ENCODE results near the gene SIRPB2. TPM values are rescaled to one million over a fixed set of nuclear protein-coding genes. Genes with fewer than 3 reads are reported as not detected.

The SIRPB2 gene
- total and polyA plus RNA-seq, 4 experiments from 2014 or later = not detected

DNA sequence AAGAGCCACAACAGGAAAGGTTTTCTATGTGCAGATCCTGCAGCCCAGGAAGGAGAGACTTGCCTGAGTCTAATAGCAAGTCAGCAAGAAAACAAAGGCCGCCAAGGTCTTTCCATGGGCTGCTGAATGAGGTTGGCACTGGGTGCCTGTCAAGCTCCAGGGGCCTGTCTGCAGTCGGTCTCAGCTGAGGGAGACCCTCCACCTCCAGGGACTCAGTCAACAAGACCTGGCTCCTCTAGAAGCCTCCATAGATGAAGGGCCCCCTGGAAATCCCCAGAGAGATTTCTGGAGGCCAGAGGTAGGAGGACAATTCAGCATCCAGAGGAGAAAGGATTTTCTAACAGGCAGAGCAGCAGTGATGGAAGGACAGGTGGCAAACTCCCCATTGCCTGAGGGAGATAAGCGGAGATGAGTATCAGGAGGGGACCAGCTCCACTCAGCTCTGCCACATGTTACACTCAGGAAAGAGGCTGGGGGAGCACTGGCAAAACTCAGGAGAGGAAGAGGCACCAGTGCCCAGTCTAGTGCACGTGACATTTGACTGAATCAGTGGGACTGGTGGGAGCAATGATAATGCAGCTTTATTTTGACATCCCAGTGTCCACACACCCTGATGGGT lies 64.9 kb downstream of the SIRPB2 start:
- H3K4me1 ChIP-seq (ENCODE audit: insufficient read depth, low read length) = no peaks in the 10 kb centered on the region
- H3K27me3 Mint-ChIP-seq = peaks cover 0 to 6% of the 10 kb centered on the region in 2 donors
- H3K4me1 Mint-ChIP-seq = peaks cover 6 to 9% (median 6%) of the 10 kb centered on the region in 4 donors
- intact Hi-C loops (cut with micrococcal nuclease) = no loop called here
- H3K4me3 Mint-ChIP-seq = no peak overlapping the region
- no peaks in the 10 kb centered on the region for H3K27me3 ChIP-seq (ENCODE audit: insufficient read depth, low read length)
- no peaks in the 10 kb centered on the region for H3K36me3 ChIP-seq (ENCODE audit: insufficient read depth, low read length)
- POLR2A ChIA-PET (ENCODE audit: partially characterized antibody) = no interaction called here
- no peaks in the 10 kb centered on the region for H3K9me3 ChIP-seq (ENCODE audit: control insufficient read depth in 1 of 2, low read length in 2 of 2)
- no peak overlapping the region for H3K4me3 ChIP-seq (ENCODE audit: low read length in 2 of 2)
- H3K27ac ChIP-seq (ENCODE audit: low read depth, low read length) = no peak overlapping the region
- no peak for DNase-seq
- H3K9me3 Mint-ChIP-seq = peaks cover 0 to 11% (median 4%) of the 10 kb centered on the region in 8 donors
- CTCF ChIA-PET (ENCODE audit: partially characterized antibody) = interaction anchor here (3.1 kb wide), 1 partner anchor 12 kb away, joined by 13 read pairs; no protein-coding TSS in a partner anchor
- H3K36me3 Mint-ChIP-seq = peaks cover 0 to 2% of the 10 kb centered on the region in 2 donors
- peak overlapping the region in 1 of 7 donors; percentile 18 for H3K27ac Mint-ChIP-seq

Other genes starting within 250 kb of the SIRPB2 start
- 10 to 100 TPM; 14.3 to 15.9 TPM for gene SNPH, start 225.1 kb downstream of the SIRPB2 start, total RNA-seq
- gene SNPH, start 225.1 kb downstream of the SIRPB2 start, polyA plus RNA-seq = 1 to 10 TPM; 2.5 to 6.6 TPM
- under 1 TPM; 0.61 to 0.94 TPM for gene SDCBP2, start 162.3 kb downstream of the SIRPB2 start, total RNA-seq
- gene SDCBP2, start 162.3 kb downstream of the SIRPB2 start, polyA plus RNA-seq = 1 to 10 TPM; 1.5 to 2.2 TPM
- gene FKBP1A, start 98.4 kb downstream of the SIRPB2 start, total RNA-seq = 10 to 100 TPM; 77.8 to 86.4 TPM
- 10 to 100 TPM; 47.0 to 62.2 TPM for gene FKBP1A, start 98.4 kb downstream of the SIRPB2 start, polyA plus RNA-seq
- 10 to 100 TPM; 57.5 to 65.8 TPM for gene NSFL1C, start 24.6 kb downstream of the SIRPB2 start, total RNA-seq
- 100 to 1,000 TPM in 1 of 2 donors, 10 to 100 TPM in 1; 77.3 to 105 TPM for gene NSFL1C, start 24.6 kb downstream of the SIRPB2 start, polyA plus RNA-seq
- gene SIRPD, start 66.3 kb upstream of the SIRPB2 start, total RNA-seq = under 1 TPM in 1 of 2 experiments, not detected in 1; 0.17 TPM
- gene SIRPD, start 66.3 kb upstream of the SIRPB2 start, polyA plus RNA-seq = under 1 TPM in 1 of 2 donors, not detected in 1; 0.11 TPM
- 1 to 10 TPM; 4.7 to 7.2 TPM for gene SIRPB1, start 128.6 kb upstream of the SIRPB2 start, total RNA-seq
- gene SIRPB1, start 128.6 kb upstream of the SIRPB2 start, polyA plus RNA-seq = 1 to 10 TPM in 1 of 2 donors, under 1 TPM in 1; 0.64 to 1.2 TPM
- gene SIRPG, start 166.4 kb upstream of the SIRPB2 start, total RNA-seq = 10 to 100 TPM; 32.4 to 34.9 TPM
- 100 to 1,000 TPM; 136 to 211 TPM for gene SIRPG, start 166.4 kb upstream of the SIRPB2 start, polyA plus RNA-seq

Measured in CD4-positive, alpha-beta memory T cell (primary cell).